ENCODE measurements around the gene FLNC.

FLNC gene

GRCh38 chr7:128869944-128870285 is 39.7 kb downstream of the FLNC start:
- Histone ChIP-seq H4K20me1 (ENCODE audit: insufficient read depth, low read length, poor library complexity, severe bottlenecking) (no peaks in the 10 kb centered on the region), H3K4me2 (ENCODE audit: low read depth, low read length, poor library complexity, severe bottlenecking) (peak overlapping the region; percentile 82), H3K9ac (ENCODE audit: low read depth, low read length, poor library complexity, severe bottlenecking) (peak overlapping the region; percentile 72), H3K9me3 (ENCODE audit: insufficient read depth, low read depth, low read length) (no peaks in the 10 kb centered on the region), H3K79me2 (ENCODE audit: insufficient read depth, low read length) (peaks cover 11% of the 10 kb centered on the region; the same call in 1 of the 2 replicates), H3K9me2 (replicated peaks; ENCODE audit: low read depth, low read length) (no peaks in the 10 kb centered on the region), H3K4me1 (ENCODE audit: insufficient read depth, low read length, poor library complexity, severe bottlenecking) (peaks cover 11% of the 10 kb centered on the region), H2AFZ (ENCODE audit: low read length) (peak overlapping the region; percentile 59), H3F3A (ENCODE audit: low read depth) (no peaks in the 10 kb centered on the region), H3K4me3 (ENCODE audit: low read length, poor library complexity, severe bottlenecking) (peak overlapping the region; percentile 71), H3K27me3 (ENCODE audit: insufficient read depth, low read length, poor library complexity, severe bottlenecking) (no peaks in the 10 kb centered on the region), H3K36me3 (ENCODE audit: insufficient read depth, low read length) (no peaks in the 10 kb centered on the region)
- TF ChIP-seq CTCF (conservative IDR thresholded peaks at IDR 0.05; ENCODE audit: low read length), result no peak
- TF ChIP-seq EZH2phosphoT487 (IDR thresholded peaks at IDR 0.05; ENCODE audit: borderline replicate concordance), result no peak

- Histone ChIP-seq H3F3A (ENCODE audit: low read depth) (no peaks in the 10 kb centered on the region), H3K4me3 (ENCODE audit: low read length, poor library complexity, severe bottlenecking) (no peak overlapping the region), H3K27me3 (ENCODE audit: insufficient read depth, low read length, poor library complexity, severe bottlenecking) (no peaks in the 10 kb centered on the region), H3K4me1 (ENCODE audit: insufficient read depth, low read length, poor library complexity, severe bottlenecking) (peaks cover 11% of the 10 kb centered on the region), H3K9me2 (replicated peaks; ENCODE audit: low read depth, low read length) (no peaks in the 10 kb centered on the region), H3K36me3 (ENCODE audit: insufficient read depth, low read length) (no peaks in the 10 kb centered on the region), H2AFZ (ENCODE audit: low read length) (no peak overlapping the region), H3K9me3 (ENCODE audit: insufficient read depth, low read depth, low read length) (no peaks in the 10 kb centered on the region), H4K20me1 (ENCODE audit: insufficient read depth, low read length, poor library complexity, severe bottlenecking) (no peaks in the 10 kb centered on the region), H3K79me2 (ENCODE audit: insufficient read depth, low read length) (peaks cover 4% of the 10 kb centered on the region; the same call in 1 of the 2 replicates), H3K9ac (ENCODE audit: low read depth, low read length, poor library complexity, severe bottlenecking) (no peak overlapping the region), H3K4me2 (ENCODE audit: low read depth, low read length, poor library complexity, severe bottlenecking) (no peak overlapping the region)
- TF ChIP-seq CTCF (conservative IDR thresholded peaks at IDR 0.05; ENCODE audit: low read length), result no peak
These were observed 40.8 kb downstream of the FLNC start for GRCh38 chr7:128871050-128871449.

- Histone ChIP-seq H3K36me3 (ENCODE audit: insufficient read depth, low read length) (no peaks in the 10 kb centered on the region), H3K79me2 (ENCODE audit: insufficient read depth, low read length) (peaks cover 4% of the 10 kb centered on the region; the same call in 1 of the 2 replicates), H3K27me3 (ENCODE audit: insufficient read depth, low read length, poor library complexity, severe bottlenecking) (no peaks in the 10 kb centered on the region)
These were observed 42.2 kb downstream of the FLNC start for GRCh38 chr7:128872394-128872824.

More at GRCh38 chr7:128872394-128872824, 42.2 kb downstream of the FLNC start:
- H3K9ac ChIP-seq (ENCODE audit: low read depth, low read length, poor library complexity, severe bottlenecking), result no peak overlapping the region
- H3K9me2 ChIP-seq (replicated peaks; ENCODE audit: low read depth, low read length), result no peaks in the 10 kb centered on the region
- H3K4me2 ChIP-seq (ENCODE audit: low read depth, low read length, poor library complexity, severe bottlenecking), result no peak overlapping the region
- H3F3A ChIP-seq (ENCODE audit: low read depth), result no peaks in the 10 kb centered on the region
- TF ChIP-seq EZH2phosphoT487 (IDR thresholded peaks at IDR 0.05; ENCODE audit: borderline replicate concordance) (no peak), CTCF (conservative IDR thresholded peaks at IDR 0.05; ENCODE audit: low read length) (peak; percentile 44)
- H2AFZ ChIP-seq (ENCODE audit: low read length), result no peak overlapping the region
- no peak overlapping the region for H3K4me3 ChIP-seq (ENCODE audit: low read length, poor library complexity, severe bottlenecking)
- no peaks in the 10 kb centered on the region for H3K9me3 ChIP-seq (ENCODE audit: insufficient read depth, low read depth, low read length)
- H4K20me1 ChIP-seq (ENCODE audit: insufficient read depth, low read length, poor library complexity, severe bottlenecking), result no peaks in the 10 kb centered on the region
- peaks cover 11% of the 10 kb centered on the region for H3K4me1 ChIP-seq (ENCODE audit: insufficient read depth, low read length, poor library complexity, severe bottlenecking)
